ENCODE data around the gene RGS3. TPM values are rescaled to one million over a fixed set of nuclear protein-coding genes. Genes with fewer than 3 reads are reported as not detected.
"Not testable (repeated sequence)": the region's sequence is repeated elsewhere in the genome, so short reads cannot be mapped to it uniquely, and the experiment has no call there.

RGS3 gene
- total RNA-seq, 1 donor from 2014 or later, result 66.2 TPM

- H3K4me3 ChIP-seq, result no peak overlapping the region
- H3K27me3 ChIP-seq (ENCODE audit: low read depth), result no peaks in the 10 kb centered on the region
- ATAC-seq, result no peak
- intact Hi-C loops (cut with DNase I), result no loop called here
- no peaks in the 10 kb centered on the region for H3K36me3 ChIP-seq
- H3K9me3 ChIP-seq, result no peaks in the 10 kb centered on the region
- H3K27ac ChIP-seq, result no peak overlapping the region
- TF ChIP-seq, protein P1, sequence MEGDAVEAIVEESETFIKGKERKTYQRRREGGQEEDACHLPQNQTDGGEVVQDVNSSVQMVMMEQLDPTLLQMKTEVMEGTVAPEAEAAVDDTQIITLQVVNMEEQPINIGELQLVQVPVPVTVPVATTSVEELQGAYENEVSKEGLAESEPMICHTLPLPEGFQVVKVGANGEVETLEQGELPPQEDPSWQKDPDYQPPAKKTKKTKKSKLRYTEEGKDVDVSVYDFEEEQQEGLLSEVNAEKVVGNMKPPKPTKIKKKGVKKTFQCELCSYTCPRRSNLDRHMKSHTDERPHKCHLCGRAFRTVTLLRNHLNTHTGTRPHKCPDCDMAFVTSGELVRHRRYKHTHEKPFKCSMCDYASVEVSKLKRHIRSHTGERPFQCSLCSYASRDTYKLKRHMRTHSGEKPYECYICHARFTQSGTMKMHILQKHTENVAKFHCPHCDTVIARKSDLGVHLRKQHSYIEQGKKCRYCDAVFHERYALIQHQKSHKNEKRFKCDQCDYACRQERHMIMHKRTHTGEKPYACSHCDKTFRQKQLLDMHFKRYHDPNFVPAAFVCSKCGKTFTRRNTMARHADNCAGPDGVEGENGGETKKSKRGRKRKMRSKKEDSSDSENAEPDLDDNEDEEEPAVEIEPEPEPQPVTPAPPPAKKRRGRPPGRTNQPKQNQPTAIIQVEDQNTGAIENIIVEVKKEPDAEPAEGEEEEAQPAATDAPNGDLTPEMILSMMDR (IDR thresholded peaks at IDR 0.05), result no peak
- DNase-seq, result no peak
- peaks cover 8% of the 10 kb centered on the region for H3K4me1 ChIP-seq
Observed at GRCh38 chr9:113636693-113637092, 173.2 kb downstream of the RGS3 start.

DNA sequence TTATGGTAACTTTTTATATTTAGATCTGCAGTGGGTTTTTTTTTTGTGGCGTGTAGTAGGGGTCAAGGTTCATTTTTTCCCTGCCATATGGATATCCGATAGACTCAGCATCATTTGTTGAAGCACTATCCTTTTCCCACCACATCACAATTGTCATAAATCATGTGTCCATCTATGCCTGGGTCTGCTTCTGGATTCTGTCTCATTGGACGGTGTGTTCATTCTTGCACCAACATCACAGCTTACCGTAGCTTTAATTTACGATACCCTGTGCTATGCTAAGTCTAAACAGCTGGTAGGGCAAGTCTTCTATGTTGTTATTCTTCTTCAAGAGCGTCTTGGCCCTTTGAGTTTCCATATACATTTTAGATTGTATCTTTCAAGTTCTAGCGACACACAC is 175.0 kb downstream of the RGS3 start:
- Histone ChIP-seq H3K4me3 (no peak overlapping the region), H3K9me3 (no peaks in the 10 kb centered on the region), H3K27me3 (ENCODE audit: low read depth) (no peaks in the 10 kb centered on the region), H3K4me1 (no peaks in the 10 kb centered on the region), H3K27ac (no peak overlapping the region), H3K36me3 (no peaks in the 10 kb centered on the region)
- TF ChIP-seq, protein P1 (IDR thresholded peaks at IDR 0.05), result no peak
- ATAC-seq, result no peak
- no peak for DNase-seq
- intact Hi-C loops (cut with DNase I), result no loop called here

DNA sequence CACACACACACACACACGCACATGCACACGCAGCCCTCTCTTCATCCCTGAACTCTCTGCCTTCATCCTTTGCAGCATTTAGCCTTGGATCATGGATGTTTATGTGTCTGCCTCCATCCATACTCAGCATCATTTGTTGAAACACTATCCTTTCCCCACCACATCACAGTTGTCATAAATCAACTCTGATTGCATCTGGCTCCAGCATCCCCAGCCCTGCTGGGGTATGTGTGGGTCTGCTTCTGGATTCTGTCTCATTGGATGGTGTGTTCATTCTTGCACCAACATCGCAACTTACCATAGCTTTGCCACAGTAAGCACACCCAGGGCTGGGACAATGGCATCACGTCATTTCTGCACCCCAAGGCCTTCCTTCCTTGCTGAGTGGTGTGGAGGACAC is 175.4 kb downstream of the RGS3 start:
- H3K27me3 ChIP-seq (ENCODE audit: low read depth), result no peaks in the 10 kb centered on the region
- no peaks in the 10 kb centered on the region for H3K9me3 ChIP-seq
- no peaks in the 10 kb centered on the region for H3K36me3 ChIP-seq
- H3K27ac ChIP-seq, result no peak overlapping the region
- TF ChIP-seq, protein P1 (IDR thresholded peaks at IDR 0.05), result no peak
- no peak overlapping the region for H3K4me3 ChIP-seq
- H3K4me1 ChIP-seq, result no peaks in the 10 kb centered on the region
- intact Hi-C loops (cut with DNase I), result no loop called here
- ATAC-seq (no peak), DNase-seq (no peak)

DNA sequence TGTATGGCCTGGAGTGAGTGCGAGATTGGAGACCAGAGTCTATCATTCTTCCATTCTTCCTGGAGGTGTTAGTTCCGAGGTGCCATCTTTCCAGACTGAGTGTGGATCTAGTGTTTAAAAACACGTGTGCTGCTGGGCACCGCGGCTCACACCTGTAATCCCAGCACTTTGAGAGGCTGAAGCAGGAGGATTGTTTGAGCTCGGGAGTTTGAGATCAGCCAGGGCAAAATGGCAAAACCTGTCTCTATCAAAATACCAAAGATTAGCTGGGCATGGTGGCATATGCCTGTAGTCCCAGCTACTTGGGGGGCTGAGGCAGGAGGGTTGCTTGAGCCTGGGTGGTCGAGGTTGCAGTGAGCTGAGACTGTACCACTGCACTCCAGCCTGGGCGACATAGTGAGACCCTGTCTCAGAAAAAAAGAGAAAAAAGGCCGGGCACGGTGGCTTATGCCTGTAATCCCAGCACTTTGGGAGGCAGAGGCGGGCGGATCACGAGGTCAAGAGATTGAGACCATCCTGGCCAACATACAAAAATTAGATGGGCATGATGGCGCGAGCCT is 176.0 kb downstream of the RGS3 start:
- H3K4me3 ChIP-seq; H3K4me1 ChIP-seq; H3K9me3 ChIP-seq; H3K27ac ChIP-seq; ATAC-seq; H3K27me3 ChIP-seq (ENCODE audit: low read depth); DNase-seq; intact Hi-C loops (cut with DNase I); H3K36me3 ChIP-seq: not testable (repeated sequence)

- Histone ChIP-seq H3K9me3 (no peaks in the 10 kb centered on the region), H3K36me3 (no peaks in the 10 kb centered on the region), H3K27ac (no peak overlapping the region), H3K27me3 (ENCODE audit: low read depth) (no peaks in the 10 kb centered on the region), H3K4me3 (no peak overlapping the region), H3K4me1 (no peaks in the 10 kb centered on the region)
- intact Hi-C loops (cut with DNase I), result no loop called here
- DNase-seq (no peak), ATAC-seq (no peak)
- TF ChIP-seq, protein P1 (IDR thresholded peaks at IDR 0.05), result no peak
Observed at GRCh38 chr9:113640418-113640817, 176.9 kb downstream of the RGS3 start.

GRCh38 chr9:113641100-113641885 is 177.8 kb downstream of the RGS3 start:
- H3K4me1 ChIP-seq, result no peaks in the 10 kb centered on the region
- H3K27ac ChIP-seq, result no peak overlapping the region
- H3K4me3 ChIP-seq, result no peak overlapping the region
- no peaks in the 10 kb centered on the region for H3K27me3 ChIP-seq (ENCODE audit: low read depth)
- no peaks in the 10 kb centered on the region for H3K9me3 ChIP-seq
- intact Hi-C loops (cut with DNase I), result no loop called here
- TF ChIP-seq, protein P1 (IDR thresholded peaks at IDR 0.05), result no peak
- ATAC-seq (no peak), DNase-seq (no peak)
- H3K36me3 ChIP-seq, result no peaks in the 10 kb centered on the region

Data from lower lobe of right lung (tissue), 2 donors.